Lower lobe of right lung (tissue), 2 donors: ENCODE measurements around the gene ST6GALNAC3. TPM values are rescaled to one million over a fixed set of nuclear protein-coding genes. Genes with fewer than 3 reads are reported as not detected.

ENCODE experiments used
- ATAC-seq, 2 donors: fragments of 200-7000 bp; cut with Tn5 transposase; one replicate each; pipeline ENCODE4 v1.9.1; 2020 to 2022; ENCODE audit warnings: mild to moderate bottlenecking in 2 of 2, moderate library complexity in 2 of 2
- DNase-seq: peaks from one replicate; pipeline ENCODE4 v3.0.0-alpha.2; 2020
- H3K27ac ChIP-seq: fragments of 200-600 bp; one replicate; pipeline ENCODE4 v1.8.0; 2022
- H3K27me3 ChIP-seq: fragments of 200-600 bp; one replicate; pipeline ENCODE4 v1.8.0; 2022; ENCODE audit warnings: low read depth
- H3K36me3 ChIP-seq: fragments of 200-600 bp; one replicate; pipeline ENCODE4 v1.8.0; 2022; ENCODE audit warnings: mild to moderate bottlenecking
- H3K4me1 ChIP-seq: fragments of 200-600 bp; one replicate; pipeline ENCODE4 v1.8.0; 2022
- H3K4me3 ChIP-seq: fragments of 200-600 bp; one replicate; pipeline ENCODE4 v1.8.0; 2022; ENCODE audit warnings: mild to moderate bottlenecking
- H3K9me3 ChIP-seq: fragments of 200-600 bp; one replicate; pipeline ENCODE4 v1.8.0; 2022
- intact Hi-C: fragments of 100-400 bp; cut with DNase I; formaldehyde crosslinking; loops from one replicate; pipeline ENCODE4 v1.11.0; 2022
- total RNA-seq: library from RNA; stranded (reverse); fragmentation: NEBNext Ultra II Directional; extraction: Animal tissue kit (Norgen Biotek cat#: 25700); gene quantifications from one replicate; pipeline ENCODE4 v1.2.1, GENCODE V29; 2021
- TF ChIP-seq, protein P1 (sequence below): fragments of 200-600 bp; IDR thresholded peaks from one replicate; pipeline ENCODE4 v1.8.0; 2022; ENCODE audit warnings: antibody characterized with exemption, mild to moderate bottlenecking
- donor health status: DM: no; HTN: yes; CAD: no; lungs with severe emphysema.

ST6GALNAC3 gene
- total RNA-seq, 1 donor from 2014 or later = 8.8 TPM

DNA sequence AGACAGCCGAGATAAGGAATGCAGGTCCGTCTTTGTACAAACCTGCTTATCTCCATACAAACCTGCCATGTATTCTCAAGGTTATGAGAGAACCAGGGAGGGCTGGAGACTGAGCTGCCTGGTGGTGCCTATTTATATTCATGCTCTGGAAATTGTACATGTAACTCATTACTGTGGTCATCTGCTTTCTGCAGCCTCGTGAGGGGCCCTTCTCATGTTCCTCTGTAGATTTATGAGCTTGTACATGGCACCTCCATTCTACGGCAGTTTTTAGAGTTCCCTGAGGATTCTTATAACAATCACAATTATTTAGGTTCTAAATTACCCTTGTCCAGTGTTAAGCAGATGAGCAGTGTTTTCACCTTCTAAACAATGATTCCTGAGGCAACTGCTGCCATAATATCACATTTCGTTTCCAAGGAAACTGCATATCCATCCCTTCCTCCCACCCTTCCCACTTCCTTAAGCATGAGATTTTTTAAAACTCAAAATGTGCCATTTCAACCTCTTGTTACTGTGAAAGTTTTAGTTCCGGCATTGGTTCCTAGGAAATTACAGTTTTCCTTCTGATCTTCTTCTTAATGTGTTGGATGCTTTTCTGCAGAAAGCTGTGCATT is 112.1 kb downstream of the ST6GALNAC3 start:
- no peak for DNase-seq
- intact Hi-C loops = no loop called here

DNA sequence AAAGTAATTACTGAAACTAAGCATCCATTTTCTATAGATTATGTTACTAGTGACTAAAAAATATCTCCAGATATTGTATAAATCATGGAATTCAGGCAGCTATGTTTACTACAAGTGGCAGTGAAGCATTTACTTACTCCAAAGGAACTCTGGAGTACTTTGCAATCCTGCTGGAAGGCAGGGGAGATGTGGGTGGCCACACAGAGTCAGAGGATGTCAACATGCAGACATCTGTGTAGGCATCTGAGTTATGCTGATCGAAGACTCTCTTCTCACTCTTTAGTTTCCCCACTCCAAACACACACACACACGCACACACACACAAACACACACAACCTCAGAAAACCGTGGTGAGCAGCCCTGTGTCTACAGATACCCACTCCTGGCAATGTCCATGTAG is 112.9 kb downstream of the ST6GALNAC3 start:
- ATAC-seq = no peak

More for the DNA sequence above, 112.1 kb downstream of the ST6GALNAC3 start:
- TF ChIP-seq, protein P1, sequence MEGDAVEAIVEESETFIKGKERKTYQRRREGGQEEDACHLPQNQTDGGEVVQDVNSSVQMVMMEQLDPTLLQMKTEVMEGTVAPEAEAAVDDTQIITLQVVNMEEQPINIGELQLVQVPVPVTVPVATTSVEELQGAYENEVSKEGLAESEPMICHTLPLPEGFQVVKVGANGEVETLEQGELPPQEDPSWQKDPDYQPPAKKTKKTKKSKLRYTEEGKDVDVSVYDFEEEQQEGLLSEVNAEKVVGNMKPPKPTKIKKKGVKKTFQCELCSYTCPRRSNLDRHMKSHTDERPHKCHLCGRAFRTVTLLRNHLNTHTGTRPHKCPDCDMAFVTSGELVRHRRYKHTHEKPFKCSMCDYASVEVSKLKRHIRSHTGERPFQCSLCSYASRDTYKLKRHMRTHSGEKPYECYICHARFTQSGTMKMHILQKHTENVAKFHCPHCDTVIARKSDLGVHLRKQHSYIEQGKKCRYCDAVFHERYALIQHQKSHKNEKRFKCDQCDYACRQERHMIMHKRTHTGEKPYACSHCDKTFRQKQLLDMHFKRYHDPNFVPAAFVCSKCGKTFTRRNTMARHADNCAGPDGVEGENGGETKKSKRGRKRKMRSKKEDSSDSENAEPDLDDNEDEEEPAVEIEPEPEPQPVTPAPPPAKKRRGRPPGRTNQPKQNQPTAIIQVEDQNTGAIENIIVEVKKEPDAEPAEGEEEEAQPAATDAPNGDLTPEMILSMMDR = no peak
- H3K36me3 ChIP-seq = no peaks in the 10 kb centered on the region
- H3K9me3 ChIP-seq = no peaks in the 10 kb centered on the region
- H3K27me3 ChIP-seq = no peaks in the 10 kb centered on the region
- no peak overlapping the region for H3K27ac ChIP-seq
- no peak for ATAC-seq
- no peak overlapping the region for H3K4me3 ChIP-seq
- no peaks in the 10 kb centered on the region for H3K4me1 ChIP-seq

GRCh38 chr1:76189310-76189709 is 114.8 kb downstream of the ST6GALNAC3 start:
- H3K4me3 ChIP-seq = no peak overlapping the region
- no peaks in the 10 kb centered on the region for H3K27me3 ChIP-seq
- H3K27ac ChIP-seq = no peak overlapping the region
- no peaks in the 10 kb centered on the region for H3K36me3 ChIP-seq
- TF ChIP-seq, protein P1 = no peak
- no peak for DNase-seq
- intact Hi-C loops = no loop called here
- no peaks in the 10 kb centered on the region for H3K4me1 ChIP-seq
- H3K9me3 ChIP-seq = no peaks in the 10 kb centered on the region
- ATAC-seq = no peak

More for the DNA sequence above, 112.9 kb downstream of the ST6GALNAC3 start:
- Histone ChIP-seq H3K4me1 (no peaks in the 10 kb centered on the region), H3K9me3 (no peaks in the 10 kb centered on the region), H3K27me3 (no peaks in the 10 kb centered on the region), H3K4me3 (no peak overlapping the region), H3K36me3 (no peaks in the 10 kb centered on the region), H3K27ac (no peak overlapping the region)
- DNase-seq = no peak
- TF ChIP-seq, protein P1 = no peak
- intact Hi-C loops = no loop called here

GRCh38 chr1:76190749-76191424 is 116.3 kb downstream of the ST6GALNAC3 start:
- no peak for ATAC-seq
- Histone ChIP-seq H3K27ac (no peak overlapping the region), H3K9me3 (no peaks in the 10 kb centered on the region), H3K36me3 (no peaks in the 10 kb centered on the region), H3K4me3 (no peak overlapping the region), H3K27me3 (no peaks in the 10 kb centered on the region), H3K4me1 (no peaks in the 10 kb centered on the region)
- TF ChIP-seq, protein P1 = no peak
- intact Hi-C loops = no loop called here
- no peak for DNase-seq

- Histone ChIP-seq H3K4me1 (no peaks in the 10 kb centered on the region), H3K36me3 (no peaks in the 10 kb centered on the region), H3K27me3 (no peaks in the 10 kb centered on the region), H3K9me3 (no peaks in the 10 kb centered on the region), H3K27ac (no peak overlapping the region), H3K4me3 (no peak overlapping the region)
- ATAC-seq (no peak), DNase-seq (no peak)
- intact Hi-C loops = no loop called here
- TF ChIP-seq, protein P1 = no peak
Observed at GRCh38 chr1:76191561-76191960, 117.0 kb downstream of the ST6GALNAC3 start.
